MM.1S (cell line): Measurements from ENCODE around the gene LHCGR.

Experiments
- EZH2 ChIP-seq: fragments of 300-600 bp; sonication (generic); optimal IDR thresholded peaks from 2 replicates; pipeline ENCODE3; 2017; ENCODE audit warnings: low read depth, mild to moderate bottlenecking, antibody characterized with exemption, low read length, mixed read lengths
- TF ChIP-seq, protein P1 (sequence below): fragments of 300-600 bp; sonication (generic); IDR thresholded peaks from 2 replicates; pipeline ENCODE4 v1.5.1; 2016; ENCODE audit warnings: antibody characterized with exemption, low read length, mixed read lengths

DNA sequence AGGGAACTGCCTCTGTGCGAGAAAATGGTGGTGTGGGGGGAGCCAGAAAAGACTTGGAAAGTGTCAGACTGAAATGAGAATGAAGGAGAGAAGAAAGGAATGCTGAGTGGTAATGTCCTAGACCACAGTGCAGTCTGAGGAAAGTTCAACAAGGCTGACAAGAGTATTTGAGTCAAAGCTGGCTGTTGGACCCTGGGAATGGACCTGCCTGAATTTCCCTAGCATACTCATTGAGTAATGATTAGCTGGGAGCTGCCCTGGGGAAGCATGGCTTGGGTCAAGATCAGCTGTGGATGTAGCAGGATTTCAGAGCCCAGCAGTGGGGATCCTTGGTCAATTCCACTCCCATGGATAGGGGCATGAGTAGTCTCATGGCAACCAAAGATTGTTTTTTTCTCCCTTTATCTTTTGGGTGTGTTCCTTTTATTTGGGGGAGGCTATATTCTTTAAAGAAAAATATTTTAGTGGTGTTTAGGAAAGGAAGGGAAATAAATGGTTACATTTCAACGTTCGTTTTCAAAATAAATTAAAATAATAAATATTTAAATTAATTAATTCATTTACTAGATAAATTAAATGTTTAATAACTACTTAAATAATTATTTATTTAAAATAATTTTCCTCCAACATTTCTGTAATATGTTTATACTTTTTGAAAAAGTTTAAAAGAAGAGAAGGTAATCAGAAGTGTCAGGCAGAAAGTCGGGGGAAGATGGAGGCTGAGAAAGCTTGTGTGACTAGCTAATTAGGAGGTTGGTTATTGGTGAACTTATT is 15.9 kb upstream of the LHCGR start:
- TF ChIP-seq, protein P1, sequence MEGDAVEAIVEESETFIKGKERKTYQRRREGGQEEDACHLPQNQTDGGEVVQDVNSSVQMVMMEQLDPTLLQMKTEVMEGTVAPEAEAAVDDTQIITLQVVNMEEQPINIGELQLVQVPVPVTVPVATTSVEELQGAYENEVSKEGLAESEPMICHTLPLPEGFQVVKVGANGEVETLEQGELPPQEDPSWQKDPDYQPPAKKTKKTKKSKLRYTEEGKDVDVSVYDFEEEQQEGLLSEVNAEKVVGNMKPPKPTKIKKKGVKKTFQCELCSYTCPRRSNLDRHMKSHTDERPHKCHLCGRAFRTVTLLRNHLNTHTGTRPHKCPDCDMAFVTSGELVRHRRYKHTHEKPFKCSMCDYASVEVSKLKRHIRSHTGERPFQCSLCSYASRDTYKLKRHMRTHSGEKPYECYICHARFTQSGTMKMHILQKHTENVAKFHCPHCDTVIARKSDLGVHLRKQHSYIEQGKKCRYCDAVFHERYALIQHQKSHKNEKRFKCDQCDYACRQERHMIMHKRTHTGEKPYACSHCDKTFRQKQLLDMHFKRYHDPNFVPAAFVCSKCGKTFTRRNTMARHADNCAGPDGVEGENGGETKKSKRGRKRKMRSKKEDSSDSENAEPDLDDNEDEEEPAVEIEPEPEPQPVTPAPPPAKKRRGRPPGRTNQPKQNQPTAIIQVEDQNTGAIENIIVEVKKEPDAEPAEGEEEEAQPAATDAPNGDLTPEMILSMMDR, result no peak
- TF ChIP-seq EZH2, result no peak
